ENCODE measurements around the gene WIPF1. TPM values are rescaled to one million over a fixed set of nuclear protein-coding genes. Genes with fewer than 3 reads are reported as not detected.

The WIPF1 gene
- total RNA-seq, 1 donor from 2014 or later: 20.4 TPM

- H3K27me3 ChIP-seq: no peaks in the 10 kb centered on the region
- DNase-seq (ENCODE audit: extremely low spot score in 2 of 2): no peak
- no peak overlapping the region for H3K4me3 ChIP-seq
- H3K36me3 ChIP-seq: no peaks in the 10 kb centered on the region
- no peaks in the 10 kb centered on the region for H3K4me1 ChIP-seq
- TF ChIP-seq POLR2AphosphoS5 (IDR thresholded peaks at IDR 0.05; ENCODE audit: insufficient read depth in 1 of 2, low read depth in 1 of 2): no peak
- TF ChIP-seq CTCF (IDR thresholded peaks at IDR 0.05): no peak
- no peak for TF ChIP-seq POLR2A (IDR thresholded peaks at IDR 0.05)
- no peaks in the 10 kb centered on the region for H3K9me3 ChIP-seq
- no peak overlapping the region for H3K27ac ChIP-seq
- intact Hi-C loops (cut with DNase I): no loop called here
These were observed 61.6 kb downstream of the WIPF1 start for GRCh38 chr2:174535757-174536703.

GRCh38 chr2:174535083-174535482 is 62.5 kb downstream of the WIPF1 start:
- intact Hi-C loops (cut with DNase I): no loop called here
- no peak overlapping the region for H3K4me3 ChIP-seq
- H3K36me3 ChIP-seq: no peaks in the 10 kb centered on the region
- TF ChIP-seq CTCF (IDR thresholded peaks at IDR 0.05): no peak
- no peak for TF ChIP-seq POLR2A (IDR thresholded peaks at IDR 0.05)
- TF ChIP-seq POLR2AphosphoS5 (IDR thresholded peaks at IDR 0.05; ENCODE audit: insufficient read depth in 1 of 2, low read depth in 1 of 2): no peak
- no peak for DNase-seq (ENCODE audit: extremely low spot score in 2 of 2)
- no peaks in the 10 kb centered on the region for H3K4me1 ChIP-seq
- H3K27ac ChIP-seq: no peak overlapping the region
- no peaks in the 10 kb centered on the region for H3K27me3 ChIP-seq
- no peaks in the 10 kb centered on the region for H3K9me3 ChIP-seq

- no peak overlapping the region for H3K4me3 ChIP-seq
- no peak overlapping the region for H3K27ac ChIP-seq
- no peak for DNase-seq (ENCODE audit: extremely low spot score in 2 of 2)
- no peaks in the 10 kb centered on the region for H3K27me3 ChIP-seq
- no peaks in the 10 kb centered on the region for H3K4me1 ChIP-seq
- TF ChIP-seq POLR2AphosphoS5 (IDR thresholded peaks at IDR 0.05; ENCODE audit: insufficient read depth in 1 of 2, low read depth in 1 of 2) (no peak), CTCF (IDR thresholded peaks at IDR 0.05) (no peak), POLR2A (IDR thresholded peaks at IDR 0.05) (no peak)
- intact Hi-C loops (cut with DNase I): no loop called here
- H3K36me3 ChIP-seq: no peaks in the 10 kb centered on the region
- no peaks in the 10 kb centered on the region for H3K9me3 ChIP-seq
These were observed 67.7 kb downstream of the WIPF1 start for GRCh38 chr2:174529916-174530315.

GRCh38 chr2:174527959-174528358 is 69.6 kb downstream of the WIPF1 start:
- Histone ChIP-seq H3K4me1 (no peaks in the 10 kb centered on the region), H3K9me3 (no peaks in the 10 kb centered on the region), H3K4me3 (no peak overlapping the region), H3K27me3 (no peaks in the 10 kb centered on the region), H3K36me3 (no peaks in the 10 kb centered on the region), H3K27ac (no peak overlapping the region)
- DNase-seq (ENCODE audit: extremely low spot score in 2 of 2): no peak
- no peak for TF ChIP-seq POLR2A (IDR thresholded peaks at IDR 0.05)
- TF ChIP-seq POLR2AphosphoS5 (IDR thresholded peaks at IDR 0.05; ENCODE audit: insufficient read depth in 1 of 2, low read depth in 1 of 2): no peak
- TF ChIP-seq CTCF (IDR thresholded peaks at IDR 0.05): no peak
- intact Hi-C loops (cut with DNase I): no loop called here

- H3K27ac ChIP-seq: no peak overlapping the region
- no peaks in the 10 kb centered on the region for H3K27me3 ChIP-seq
- TF ChIP-seq CTCF (IDR thresholded peaks at IDR 0.05): no peak
- no peak for TF ChIP-seq POLR2A (IDR thresholded peaks at IDR 0.05)
- TF ChIP-seq POLR2AphosphoS5 (IDR thresholded peaks at IDR 0.05; ENCODE audit: insufficient read depth in 1 of 2, low read depth in 1 of 2): no peak
- DNase-seq (ENCODE audit: extremely low spot score in 2 of 2): no peak
- no peaks in the 10 kb centered on the region for H3K36me3 ChIP-seq
- no peaks in the 10 kb centered on the region for H3K4me1 ChIP-seq
- intact Hi-C loops (cut with DNase I): no loop called here
- H3K9me3 ChIP-seq: no peaks in the 10 kb centered on the region
- H3K4me3 ChIP-seq: no peak overlapping the region
These were observed 70.4 kb downstream of the WIPF1 start for GRCh38 chr2:174527101-174527721.
